Body of pancreas (tissue), 4 donors: ENCODE measurements around the gene ITGB1BP2.

Experiments
- CTCF ChIP-seq, 7 experiments: fragments of 450-650 bp in 4 of 7; fragments of 200-600 bp in 3 of 7; sonication (generic) in 3 of 7; IDR thresholded peaks; one replicate each; pipeline ENCODE4 v1.5.1; 2016 to 2019; ENCODE audit warnings: antibody characterized with exemption in 7 of 7
- POLR2A ChIP-seq, 3 donors: fragments of 450-650 bp; IDR thresholded peaks; one replicate each; pipeline ENCODE4 v1.6.1; 2016; ENCODE audit warnings: antibody characterized with exemption in 3 of 3, mild to moderate bottlenecking in 2 of 3

- TF ChIP-seq CTCF (IDR thresholded peaks at IDR 0.05): no peak
- no peak for TF ChIP-seq POLR2A (IDR thresholded peaks at IDR 0.05)
Measured at GRCh38 chrX:71296806-71297205, 4.7 kb upstream of the ITGB1BP2 start.
